Keratinocyte (primary cell): ENCODE results near the gene AXIN2. TPM values are rescaled to one million over a fixed set of nuclear protein-coding genes. Genes with fewer than 3 reads are reported as not detected.
"Not testable (repeated sequence)": the region's sequence is repeated elsewhere in the genome, so short reads cannot be mapped to it uniquely, and the experiment has no call there.

ENCODE experiments used
- DNase-seq: peaks from one replicate; pipeline ENCODE4 v3.0.0-alpha.2; 2011; ENCODE audit warnings: low read depth, missing footprints, low spot score
- FAIRE-seq: peaks from 2 replicates; lab custom pipeline; 2011; peaks lifted over from hg19 to GRCh38; lab: Jason Lieb, UNC
- H2AFZ ChIP-seq: 2 replicates; pipeline ENCODE4 v1.6.0; 2012; ENCODE audit warnings: low read length, control low read depth, inconsistent platforms; ENCODE audit not compliant: control insufficient read depth
- H3K27ac ChIP-seq: 2 replicates; pipeline ENCODE4 v1.5.1; 2011; ENCODE audit warnings: low read length; ENCODE audit not compliant: control insufficient read depth, insufficient read depth
- H3K27me3 ChIP-seq: 3 replicates; pipeline ENCODE4 v1.6.0; 2011; ENCODE audit warnings: low read length; ENCODE audit not compliant: control insufficient read depth, insufficient read depth; ENCODE audit errors: extremely low read depth
- H3K36me3 ChIP-seq, 2 experiments: 2 replicates in 1 of 2; 3 replicates in 1 of 2; pipeline ENCODE4 v1.5.1; 2011; ENCODE audit warnings: low read length in 2 of 2, mild to moderate bottlenecking in 1 of 2; ENCODE audit not compliant: control insufficient read depth in 2 of 2, insufficient read depth in 2 of 2; ENCODE audit errors: extremely low read depth in 1 of 2
- H3K4me1 ChIP-seq: 3 replicates; pipeline ENCODE4 v1.5.1; 2011; ENCODE audit warnings: low read length; ENCODE audit not compliant: control insufficient read depth, insufficient read depth; ENCODE audit errors: extremely low read depth
- H3K4me2 ChIP-seq: 3 replicates; pipeline ENCODE4 v1.6.0; 2011; ENCODE audit warnings: low read depth, low read length; ENCODE audit not compliant: control insufficient read depth, insufficient read depth; ENCODE audit errors: extremely low read depth
- H3K4me3 ChIP-seq, 3 experiments: fragments of 200-600 bp in 1 of 3; sonication (generic) in 1 of 3; 2 replicates in 2 of 3; 3 replicates in 1 of 3; pipeline ENCODE4 v1.5.1; 2011 to 2016; ENCODE audit warnings: low read length in 3 of 3, mild to moderate bottlenecking in 3 of 3, control low read depth in 2 of 3, inconsistent platforms in 1 of 3, low read depth in 1 of 3, mixed read lengths in 1 of 3, mixed run types in 1 of 3, moderate library complexity in 1 of 3; ENCODE audit not compliant: control insufficient read depth in 2 of 3, insufficient read depth in 2 of 3; ENCODE audit errors: extremely low read depth in 1 of 3
- H3K79me2 ChIP-seq: 2 replicates; pipeline ENCODE4 v1.6.0; 2012; ENCODE audit warnings: low read length; ENCODE audit not compliant: control insufficient read depth, insufficient read depth
- H3K9ac ChIP-seq: 3 replicates; pipeline ENCODE4 v1.6.0; 2011; ENCODE audit warnings: low read length; ENCODE audit not compliant: control insufficient read depth, insufficient read depth; ENCODE audit errors: extremely low read depth
- H3K9me1 ChIP-seq: 3 replicates; pipeline ENCODE4 v1.6.0; 2011; ENCODE audit warnings: low read length; ENCODE audit not compliant: control insufficient read depth, insufficient read depth; ENCODE audit errors: extremely low read depth
- H3K9me3 ChIP-seq: 2 replicates; pipeline ENCODE4 v1.5.1; 2012; ENCODE audit warnings: low read depth, low read length; ENCODE audit not compliant: control insufficient read depth
- H4K20me1 ChIP-seq: 3 replicates; pipeline ENCODE4 v1.6.0; 2011; ENCODE audit warnings: low read length; ENCODE audit not compliant: control insufficient read depth, insufficient read depth; ENCODE audit errors: extremely low read depth
- EZH2 ChIP-seq: IDR thresholded peaks from one replicate; pipeline ENCODE4 v1.6.1; 2012; ENCODE audit warnings: inconsistent platforms, mild to moderate bottlenecking, low read length, moderate library complexity
- dilution Hi-C: fragments of 300-500 bp; cut with MboI; formaldehyde crosslinking; loops from one replicate; pipeline ENCODE4 v1.7.0; 2020; ENCODE audit warnings: low sequenced_read_pairs; ENCODE audit not compliant: extremely low pct_ligation_motif_present
- polyA plus RNA-seq, 5 experiments: library from polyadenylated mRNA; depleted of rRNA in 3 of 5; stranded (reverse) in 3 of 5; stranded (forward) in 1 of 5; unstranded in 1 of 5; fragments of >200 nt; gene quantifications; 1 replicate in 1 of 5; 2 replicates in 3 of 5; 3 replicates in 1 of 5; pipeline versions ENCODE4 v1.2.1 to v1.2.3, GENCODE V29; 2011 to 2012; ENCODE audit warnings: missing spikeins in 2 of 5, low read depth in 1 of 5, low replicate concordance in 1 of 5
- TF ChIP-seq, protein P1 (sequence below), 3 experiments: IDR thresholded peaks in 1 of 3; conservative IDR thresholded peaks in 1 of 3; optimal IDR thresholded peaks in 1 of 3; 2 replicates in 2 of 3; 3 replicates in 1 of 3; pipeline versions ENCODE3 to v1.5.1; 2011; ENCODE audit warnings: low read length in 3 of 3, mild to moderate bottlenecking in 3 of 3, moderate library complexity in 2 of 3, control low read depth in 1 of 3, inconsistent platforms in 1 of 3; ENCODE audit not compliant: insufficient read depth in 2 of 3; ENCODE audit errors: extremely low read depth in 1 of 3

Gene AXIN2
- polyA plus RNA-seq, 1 donor (not counting 4 experiments of a cell fraction or from before 2014, with no cell fraction given) = 0.14 TPM

DNA sequence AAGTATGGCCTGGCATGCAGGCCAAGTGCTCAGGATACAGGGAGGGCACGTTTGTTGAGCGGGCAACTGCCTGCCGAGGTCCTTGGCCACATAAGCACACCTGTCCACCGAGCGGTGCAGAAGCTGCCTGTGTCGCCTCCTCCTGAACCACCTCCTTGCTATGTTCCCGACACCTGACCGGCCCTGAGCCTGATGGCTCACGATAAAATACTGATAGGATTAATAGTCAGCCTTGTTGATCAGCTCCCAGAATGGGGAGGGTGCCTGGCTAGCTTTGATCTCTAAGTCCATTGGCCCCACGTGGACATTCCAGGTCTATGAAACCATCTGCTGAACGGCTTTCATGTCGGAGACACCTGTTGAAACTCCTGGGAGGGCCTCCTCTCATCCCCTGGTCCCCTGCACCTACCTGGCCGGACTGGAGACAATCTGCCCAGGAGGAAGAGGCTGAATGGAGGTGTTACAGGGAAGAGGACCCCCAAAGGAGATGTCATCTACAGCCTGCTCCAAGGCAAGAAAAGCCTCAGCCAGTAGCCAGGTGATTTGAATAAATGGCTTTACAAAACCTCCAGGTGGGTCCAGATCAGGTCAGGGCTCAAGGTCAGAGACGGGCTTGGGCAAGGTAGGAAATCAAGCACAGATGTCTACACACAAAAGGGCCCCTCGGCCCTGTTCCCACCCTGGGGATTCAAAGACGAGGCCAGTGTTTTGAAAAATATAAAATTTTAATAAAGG lies 33.4 kb downstream of the AXIN2 start:
- H3K36me3 ChIP-seq = no peaks in the 10 kb centered on the region
- dilution Hi-C loops = no loop called here
- FAIRE-seq = no peak

DNA sequence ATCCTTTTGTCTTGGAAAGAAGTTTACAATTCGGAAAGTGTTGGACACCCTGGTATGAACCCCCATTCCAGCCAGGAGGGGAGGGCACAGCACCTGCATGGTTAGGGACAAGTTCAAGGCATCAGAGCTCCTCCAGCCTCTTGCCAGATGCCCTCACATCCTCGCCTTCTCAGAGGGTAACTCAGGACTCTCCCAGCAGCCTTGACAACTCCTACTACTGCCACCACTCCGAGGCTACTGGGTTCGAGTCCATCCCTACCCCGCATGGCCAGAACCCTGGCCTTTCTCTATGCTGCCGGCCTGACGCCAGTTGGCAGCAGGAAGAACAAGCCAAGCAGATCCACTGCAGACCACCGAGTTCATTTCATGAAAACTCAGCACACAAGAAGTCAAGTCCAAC lies 34.1 kb downstream of the AXIN2 start:
- DNase-seq (no peak), FAIRE-seq (no peak)
- H4K20me1 ChIP-seq = no peaks in the 10 kb centered on the region

More for the DNA sequence above, 33.4 kb downstream of the AXIN2 start:
- no peak overlapping the region for H3K9ac ChIP-seq
- H3K27me3 ChIP-seq = no peaks in the 10 kb centered on the region
- no peaks in the 10 kb centered on the region for H3K9me3 ChIP-seq
- no peaks in the 10 kb centered on the region for H3K4me1 ChIP-seq
- DNase-seq = no peak
- H3K4me2 ChIP-seq = no peak overlapping the region
- H4K20me1 ChIP-seq = no peaks in the 10 kb centered on the region
- TF ChIP-seq, protein P1, sequence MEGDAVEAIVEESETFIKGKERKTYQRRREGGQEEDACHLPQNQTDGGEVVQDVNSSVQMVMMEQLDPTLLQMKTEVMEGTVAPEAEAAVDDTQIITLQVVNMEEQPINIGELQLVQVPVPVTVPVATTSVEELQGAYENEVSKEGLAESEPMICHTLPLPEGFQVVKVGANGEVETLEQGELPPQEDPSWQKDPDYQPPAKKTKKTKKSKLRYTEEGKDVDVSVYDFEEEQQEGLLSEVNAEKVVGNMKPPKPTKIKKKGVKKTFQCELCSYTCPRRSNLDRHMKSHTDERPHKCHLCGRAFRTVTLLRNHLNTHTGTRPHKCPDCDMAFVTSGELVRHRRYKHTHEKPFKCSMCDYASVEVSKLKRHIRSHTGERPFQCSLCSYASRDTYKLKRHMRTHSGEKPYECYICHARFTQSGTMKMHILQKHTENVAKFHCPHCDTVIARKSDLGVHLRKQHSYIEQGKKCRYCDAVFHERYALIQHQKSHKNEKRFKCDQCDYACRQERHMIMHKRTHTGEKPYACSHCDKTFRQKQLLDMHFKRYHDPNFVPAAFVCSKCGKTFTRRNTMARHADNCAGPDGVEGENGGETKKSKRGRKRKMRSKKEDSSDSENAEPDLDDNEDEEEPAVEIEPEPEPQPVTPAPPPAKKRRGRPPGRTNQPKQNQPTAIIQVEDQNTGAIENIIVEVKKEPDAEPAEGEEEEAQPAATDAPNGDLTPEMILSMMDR (optimal IDR thresholded peaks at IDR 0.05 in 1 of 3, IDR thresholded peaks at IDR 0.05 in 1 of 3, conservative IDR thresholded peaks at IDR 0.05 in 1 of 3; ENCODE audit: extremely low read depth in 1 of 3, insufficient read depth in 2 of 3, low read length in 3 of 3) = no peak
- no peak for TF ChIP-seq EZH2
- H3K9me1 ChIP-seq = no peaks in the 10 kb centered on the region
- H2AFZ ChIP-seq = no peak overlapping the region
- H3K27ac ChIP-seq = no peak overlapping the region
- H3K4me3 ChIP-seq = no peak overlapping the region
- no peaks in the 10 kb centered on the region for H3K79me2 ChIP-seq

DNA sequence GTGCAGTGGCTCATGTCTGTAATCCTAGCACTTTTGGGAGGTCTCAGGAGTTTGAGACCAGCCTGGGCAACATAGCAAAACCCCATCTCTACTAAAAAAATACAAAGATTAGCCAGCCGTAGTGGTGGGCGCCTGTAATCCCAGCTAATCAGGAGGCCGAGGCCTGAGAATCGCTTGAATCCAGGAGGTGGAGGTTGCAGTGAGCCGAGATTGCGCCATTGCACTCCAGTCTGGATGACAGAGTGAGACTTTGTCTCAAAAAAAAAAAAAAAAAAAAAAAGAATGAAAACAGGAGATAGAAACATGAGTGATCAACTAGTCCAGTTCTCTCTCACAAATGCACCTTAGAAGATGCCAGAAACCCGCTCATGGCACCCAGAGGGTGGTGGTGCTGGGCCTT lies 34.6 kb downstream of the AXIN2 start:
- H3K27me3 ChIP-seq, H3K4me2 ChIP-seq, H3K36me3 ChIP-seq, H3K79me2 ChIP-seq, dilution Hi-C loops, DNase-seq, H4K20me1 ChIP-seq, H3K4me3 ChIP-seq, FAIRE-seq, H3K9me1 ChIP-seq, H2AFZ ChIP-seq, H3K4me1 ChIP-seq, H3K27ac ChIP-seq, H3K9ac ChIP-seq, H3K9me3 ChIP-seq: not testable (repeated sequence)

More for the DNA sequence above, 34.1 kb downstream of the AXIN2 start:
- H2AFZ ChIP-seq = no peak overlapping the region
- H3K36me3 ChIP-seq = no peaks in the 10 kb centered on the region
- no peaks in the 10 kb centered on the region for H3K4me1 ChIP-seq
- no peak overlapping the region for H3K4me3 ChIP-seq
- H3K4me2 ChIP-seq = no peak overlapping the region
- no peaks in the 10 kb centered on the region for H3K27me3 ChIP-seq
- TF ChIP-seq EZH2 = no peak
- TF ChIP-seq, protein P1 (optimal IDR thresholded peaks at IDR 0.05 in 1 of 3, IDR thresholded peaks at IDR 0.05 in 1 of 3, conservative IDR thresholded peaks at IDR 0.05 in 1 of 3; ENCODE audit: extremely low read depth in 1 of 3, insufficient read depth in 2 of 3, low read length in 3 of 3) = no peak
- H3K9me3 ChIP-seq = no peaks in the 10 kb centered on the region
- no peaks in the 10 kb centered on the region for H3K9me1 ChIP-seq
- H3K79me2 ChIP-seq = no peaks in the 10 kb centered on the region
- no peak overlapping the region for H3K9ac ChIP-seq
- H3K27ac ChIP-seq = no peak overlapping the region
- dilution Hi-C loops = no loop called here
